PFSK-1 (cell line): Measurements from ENCODE around the gene ZNF138.

ENCODE experiments used
- POLR2AphosphoS5 ChIP-seq: IDR thresholded peaks from 2 replicates; pipeline ENCODE4 v1.6.1; 2012; ENCODE audit warnings: low read depth, mild to moderate bottlenecking, control low read depth, low read length, moderate library complexity
- SIN3A ChIP-seq: IDR thresholded peaks from 2 replicates; pipeline ENCODE4 v1.6.1; 2012; ENCODE audit warnings: mild to moderate bottlenecking, low read length, moderate library complexity, borderline replicate concordance; ENCODE audit not compliant: insufficient read depth

DNA sequence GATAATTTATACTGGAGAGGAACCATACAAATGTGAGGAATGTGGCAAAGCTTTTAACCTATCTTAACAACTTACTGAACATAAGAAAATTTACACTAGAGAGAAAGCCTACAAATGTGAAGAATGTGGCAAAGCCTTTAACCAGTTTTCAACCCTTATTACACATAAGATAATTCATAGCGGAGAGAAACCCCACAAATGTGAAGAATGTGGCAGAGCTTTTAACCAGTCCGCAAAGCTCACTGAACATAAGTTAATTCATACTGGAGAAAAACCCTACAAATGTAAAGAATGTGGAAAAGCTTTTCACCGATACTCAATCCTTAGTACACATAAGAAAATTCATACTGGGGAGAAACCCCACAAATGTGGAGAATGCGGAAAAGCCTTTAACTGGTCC is 37.9 kb downstream of the ZNF138 start:
- TF ChIP-seq POLR2AphosphoS5 (no peak), SIN3A (no peak)
